GM23338 (cell line): Measurements from ENCODE around the gene TSPAN33. TPM values are rescaled to one million over a fixed set of nuclear protein-coding genes. Genes with fewer than 3 reads are reported as not detected.

ENCODE experiments used
- ATAC-seq: fragments of 200-7000 bp; cut with Tn5 transposase; 3 replicates; pipeline ENCODE4 v1.9.1; 2020
- DNase-seq: peaks from one replicate; pipeline ENCODE4 v3.0.0-alpha.2; 2015; ENCODE audit warnings: low spot score
- H2AFZ ChIP-seq: fragments of 200-600 bp; sonication (generic); 2 replicates; pipeline ENCODE4 v1.8.0; 2016; ENCODE audit warnings: antibody characterized with exemption, mild to moderate bottlenecking, moderate library complexity
- H3F3A ChIP-seq: fragments of 200-600 bp; sonication (generic); replicated peaks from 2 replicates; pipeline ENCODE4 v1.8.0; 2017; ENCODE audit warnings: antibody characterized with exemption, mixed run types, low read depth
- H3K27ac ChIP-seq: fragments of 200-600 bp; sonication (generic); 2 replicates; pipeline ENCODE4 v1.6.1; 2016; ENCODE audit warnings: low read depth
- H3K27me3 ChIP-seq: fragments of 200-600 bp; sonication (generic); 2 replicates; pipeline ENCODE4 v1.8.0; 2016; ENCODE audit warnings: mild to moderate bottlenecking, mixed run types, moderate library complexity; ENCODE audit not compliant: insufficient read depth
- H3K36me3 ChIP-seq: fragments of 200-600 bp; sonication (generic); 2 replicates; pipeline ENCODE4 v1.8.0; 2016; ENCODE audit warnings: mild to moderate bottlenecking; ENCODE audit not compliant: insufficient read depth
- H3K4me1 ChIP-seq: fragments of 200-600 bp; sonication (generic); 2 replicates; pipeline ENCODE4 v1.8.0; 2016; ENCODE audit warnings: mild to moderate bottlenecking, moderate library complexity; ENCODE audit not compliant: insufficient read depth
- H3K4me2 ChIP-seq: fragments of 200-600 bp; sonication (generic); 2 replicates; pipeline ENCODE4 v1.7.1; 2017; ENCODE audit warnings: mixed run types
- H3K4me3 ChIP-seq: fragments of 200-600 bp; sonication (generic); 2 replicates; pipeline ENCODE4 v1.6.1; 2016; ENCODE audit warnings: mixed run types
- H3K79me2 ChIP-seq: fragments of 200-600 bp; sonication (generic); replicated peaks from 2 replicates; pipeline ENCODE4 v1.8.0; 2017; ENCODE audit warnings: mild to moderate bottlenecking; ENCODE audit not compliant: insufficient read depth
- H3K9me2 ChIP-seq: fragments of 200-600 bp; sonication (generic); 2 replicates; pipeline ENCODE4 v1.8.0; 2017; ENCODE audit not compliant: insufficient read depth
- H4K20me1 ChIP-seq: fragments of 200-600 bp; sonication (generic); replicated peaks from 2 replicates; pipeline ENCODE4 v1.8.0; 2017; ENCODE audit warnings: mild to moderate bottlenecking; ENCODE audit not compliant: insufficient read depth
- H3K27ac Mint-ChIP-seq: 2 replicates; pipeline ENCODE4 v1.8.0; 2020; ENCODE audit warnings: inconsistent platforms, mild to moderate bottlenecking, moderate library complexity, mixed read lengths
- H3K27me3 Mint-ChIP-seq: 3 replicates; pipeline ENCODE4 v1.8.0; 2022; ENCODE audit warnings: low read depth, mild to moderate bottlenecking, moderate library complexity, mixed read lengths, inconsistent platforms; ENCODE audit not compliant: insufficient read depth, poor library complexity
- H3K36me3 Mint-ChIP-seq: 3 replicates; pipeline ENCODE4 v1.8.0; 2021; ENCODE audit warnings: low read depth, mild to moderate bottlenecking, inconsistent platforms, moderate library complexity, mixed read lengths
- H3K4me1 Mint-ChIP-seq: 3 replicates; pipeline ENCODE4 v1.8.0; 2020; ENCODE audit warnings: mild to moderate bottlenecking, inconsistent platforms, mixed read lengths
- H3K4me3 Mint-ChIP-seq: 3 replicates; pipeline ENCODE4 v1.8.0; 2021; ENCODE audit warnings: moderate library complexity, mild to moderate bottlenecking, inconsistent platforms, mixed read lengths
- H3K9me3 Mint-ChIP-seq: 3 replicates; pipeline ENCODE4 v1.8.0; 2020; ENCODE audit warnings: moderate library complexity, mild to moderate bottlenecking, inconsistent platforms, mixed read lengths
- CREB1 ChIP-seq: fragments of 250-450 bp; sonication (Bioruptor Pico); IDR thresholded peaks from 2 replicates; pipeline ENCODE4 v1.5.0; 2020; ENCODE audit warnings: low read depth, mild to moderate bottlenecking, moderate library complexity
- ETS1 ChIP-seq: IDR thresholded peaks from 2 replicates; pipeline ENCODE4 v1.6.1; 2016; ENCODE audit warnings: antibody characterized with exemption
- EZH2 ChIP-seq: fragments of 200-600 bp; sonication (generic); IDR thresholded peaks from one replicate; pipeline ENCODE4 v1.8.0; 2017; ENCODE audit warnings: antibody characterized with exemption, mild to moderate bottlenecking, low read depth; ENCODE audit not compliant: unreplicated experiment
- EZH2phosphoT487 ChIP-seq: fragments of 200-600 bp; sonication (generic); IDR thresholded peaks from one replicate; pipeline ENCODE4 v1.8.1; 2018; ENCODE audit warnings: antibody characterized with exemption; ENCODE audit not compliant: unreplicated experiment
- JUNB ChIP-seq: IDR thresholded peaks from one replicate; pipeline ENCODE4 v1.6.1; 2016; ENCODE audit warnings: antibody characterized with exemption; ENCODE audit not compliant: unreplicated experiment
- NANOG ChIP-seq: IDR thresholded peaks from 2 replicates; pipeline ENCODE4 v1.6.1; 2016; ENCODE audit warnings: antibody characterized with exemption, borderline replicate concordance
- POLR2AphosphoS5 ChIP-seq: IDR thresholded peaks from 2 replicates; pipeline ENCODE4 v1.6.1; 2016; ENCODE audit warnings: antibody characterized with exemption, low read depth
- REST ChIP-seq: IDR thresholded peaks from one replicate; pipeline ENCODE4 v1.6.1; 2018; ENCODE audit warnings: antibody characterized with exemption; ENCODE audit not compliant: unreplicated experiment
- ZNF114 ChIP-seq: fragments of 250-450 bp; sonication (Bioruptor Pico); IDR thresholded peaks from 2 replicates; pipeline ENCODE4 v1.5.0; 2020; ENCODE audit warnings: mild to moderate bottlenecking, moderate library complexity
- ZNF331 ChIP-seq: fragments of 250-450 bp; sonication (Bioruptor Pico); IDR thresholded peaks from 2 replicates; pipeline ENCODE4 v1.5.0; 2020; ENCODE audit warnings: low read depth, mild to moderate bottlenecking, moderate library complexity
- ZNF462 ChIP-seq: fragments of 250-450 bp; sonication (Bioruptor Pico); IDR thresholded peaks from 2 replicates; pipeline ENCODE4 v1.5.0; 2020; ENCODE audit warnings: mild to moderate bottlenecking, moderate library complexity
- polyA plus RNA-seq: library from polyadenylated mRNA; unstranded; fragments of >200 nt; fragmentation: Nextera tagmentation; extraction: Ambion mirVana; gene quantifications from 2 replicates; pipeline ENCODE4 v1.2.1, GENCODE V29; 2016
- total RNA-seq: library from RNA; depleted of rRNA; stranded (reverse); fragments of >200 nt; shearing (Covaris generic); gene quantifications from 2 replicates; pipeline ENCODE4 v1.2.3, GENCODE V29; 2014

The TSPAN33 gene
- total and polyA plus RNA-seq, 2 experiments from 2014 or later = 17.6 to 51.5 TPM

GRCh38 chr7:129115676-129116075, 28.8 kb upstream of the TSPAN33 start:
- Histone ChIP-seq H3K36me3 (no peaks in the 10 kb centered on the region), H3K9me2 (no peaks in the 10 kb centered on the region), H3K27me3 (no peaks in the 10 kb centered on the region), H2AFZ (no peak overlapping the region; the same call in 1 of the 2 replicates), H3K4me3 (no peak overlapping the region), H3K79me2 (no peaks in the 10 kb centered on the region), H3K4me1 (peaks cover 4% of the 10 kb centered on the region), H3K4me2 (no peak overlapping the region), H3F3A (no peaks in the 10 kb centered on the region), H3K27ac (no peak overlapping the region), H4K20me1 (no peaks in the 10 kb centered on the region)
- Mint-ChIP-seq H3K27me3 (peaks cover 2% of the 10 kb centered on the region), H3K9me3 (peaks cover 22% of the 10 kb centered on the region), H3K36me3 (peaks cover 12% of the 10 kb centered on the region; the same call in 2 of the 3 replicates), H3K27ac (no peak overlapping the region), H3K4me3 (no peak overlapping the region), H3K4me1 (peaks cover 4% of the 10 kb centered on the region)
- DNase-seq (no peak), ATAC-seq (no peak)
- TF ChIP-seq REST (no peak), JUNB (no peak), EZH2phosphoT487 (no peak), ZNF114 (CRISPR knock-in tag) (no peak), CREB1 (no peak), ZNF331 (CRISPR knock-in tag) (no peak), ETS1 (no peak), POLR2AphosphoS5 (no peak)

GRCh38 chr7:129118182-129118581, 26.3 kb upstream of the TSPAN33 start:
- no peaks in the 10 kb centered on the region for H3K79me2 ChIP-seq
- H3F3A ChIP-seq = no peaks in the 10 kb centered on the region
- no peaks in the 10 kb centered on the region for H3K36me3 ChIP-seq
- Mint-ChIP-seq H3K27me3 (peaks cover 3% of the 10 kb centered on the region), H3K4me1 (no peaks in the 10 kb centered on the region), H3K27ac (no peak overlapping the region), H3K36me3 (peaks cover 26% of the 10 kb centered on the region), H3K9me3 (peaks cover 41% of the 10 kb centered on the region), H3K4me3 (no peak overlapping the region)
- ATAC-seq (no peak), DNase-seq (no peak)
- H2AFZ ChIP-seq = no peak overlapping the region
- no peak overlapping the region for H3K27ac ChIP-seq
- no peak overlapping the region for H3K4me2 ChIP-seq
- H3K4me3 ChIP-seq = no peak overlapping the region
- no peaks in the 10 kb centered on the region for H3K9me2 ChIP-seq
- no peaks in the 10 kb centered on the region for H4K20me1 ChIP-seq
- no peaks in the 10 kb centered on the region for H3K4me1 ChIP-seq
- H3K27me3 ChIP-seq = no peaks in the 10 kb centered on the region
- no peak for TF ChIP-seq EZH2
- no peak for TF ChIP-seq CREB1
- TF ChIP-seq NANOG = no peak
- no peak for TF ChIP-seq ZNF114 (CRISPR knock-in tag)
- no peak for TF ChIP-seq JUNB
- no peak for TF ChIP-seq EZH2phosphoT487
- TF ChIP-seq ZNF462 (CRISPR knock-in tag) = no peak
